ENCODE data around the gene OTC.

DNA sequence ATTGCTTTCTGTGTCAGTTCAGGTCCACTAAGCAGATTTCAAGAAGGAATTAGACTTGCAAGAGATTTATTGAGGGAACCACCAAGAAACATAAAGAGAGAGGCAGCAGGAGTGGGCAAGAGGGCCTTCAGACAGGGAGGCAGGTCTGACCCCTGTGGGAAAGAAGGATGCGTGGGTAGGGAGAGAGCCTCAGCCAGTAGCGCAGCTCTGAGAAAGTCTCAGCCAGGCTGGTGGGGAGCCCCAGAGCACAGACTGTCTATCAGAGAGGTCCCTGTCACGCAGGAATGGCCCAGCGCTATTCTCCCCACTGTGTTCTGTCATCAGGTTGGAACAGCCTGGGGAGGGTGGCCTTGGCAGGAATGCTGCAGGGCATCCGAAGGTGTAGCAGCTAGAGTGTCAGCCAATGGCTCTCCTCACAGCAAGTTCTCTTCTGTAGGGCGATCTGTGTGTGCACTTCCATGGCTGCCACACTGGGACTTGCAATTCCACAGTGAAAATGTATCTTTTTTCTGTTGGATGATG is 48.0 kb downstream of the OTC start:
- TF ChIP-seq, protein P1, sequence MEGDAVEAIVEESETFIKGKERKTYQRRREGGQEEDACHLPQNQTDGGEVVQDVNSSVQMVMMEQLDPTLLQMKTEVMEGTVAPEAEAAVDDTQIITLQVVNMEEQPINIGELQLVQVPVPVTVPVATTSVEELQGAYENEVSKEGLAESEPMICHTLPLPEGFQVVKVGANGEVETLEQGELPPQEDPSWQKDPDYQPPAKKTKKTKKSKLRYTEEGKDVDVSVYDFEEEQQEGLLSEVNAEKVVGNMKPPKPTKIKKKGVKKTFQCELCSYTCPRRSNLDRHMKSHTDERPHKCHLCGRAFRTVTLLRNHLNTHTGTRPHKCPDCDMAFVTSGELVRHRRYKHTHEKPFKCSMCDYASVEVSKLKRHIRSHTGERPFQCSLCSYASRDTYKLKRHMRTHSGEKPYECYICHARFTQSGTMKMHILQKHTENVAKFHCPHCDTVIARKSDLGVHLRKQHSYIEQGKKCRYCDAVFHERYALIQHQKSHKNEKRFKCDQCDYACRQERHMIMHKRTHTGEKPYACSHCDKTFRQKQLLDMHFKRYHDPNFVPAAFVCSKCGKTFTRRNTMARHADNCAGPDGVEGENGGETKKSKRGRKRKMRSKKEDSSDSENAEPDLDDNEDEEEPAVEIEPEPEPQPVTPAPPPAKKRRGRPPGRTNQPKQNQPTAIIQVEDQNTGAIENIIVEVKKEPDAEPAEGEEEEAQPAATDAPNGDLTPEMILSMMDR (IDR thresholded peaks at IDR 0.05) = no peak
- no peak for TF ChIP-seq POLR2A (IDR thresholded peaks at IDR 0.05)

Measured in uterus (tissue), 2 donors.